ENCODE measurements around the gene ZCCHC14.
A peak's percentile ranks its signal among the peaks of the same experiment; 100 is the strongest.
"Not testable (repeated sequence)": the region's sequence is repeated elsewhere in the genome, so short reads cannot be mapped to it uniquely, and the experiment has no call there.

The ZCCHC14 gene

GRCh38 chr16:87492291-87492630 is 563 bp downstream of the ZCCHC14 start:
- Histone ChIP-seq H3K27ac (peak overlapping the region in 1 of 2 donors; percentile 92), H3K4me3 (peak overlapping the region; percentile 79)
- TF ChIP-seq CTCF (IDR thresholded peaks at IDR 0.05): no peak
- DNase-seq (ENCODE audit: low spot score): no peak

GRCh38 chr16:87491522-87492290 is 1.1 kb downstream of the ZCCHC14 start:
- TF ChIP-seq CTCF (IDR thresholded peaks at IDR 0.05): no peak
- Histone ChIP-seq H3K27ac (peak overlapping the region in 1 of 2 donors; percentile 92), H3K4me3 (peak overlapping the region; percentile 79)
- no peak for DNase-seq (ENCODE audit: low spot score)

- not testable (repeated sequence) for DNase-seq (ENCODE audit: low spot score)
- H3K27ac ChIP-seq: peak overlapping the region in 1 of 2 donors; percentile 92
- H3K4me3 ChIP-seq: peak overlapping the region; percentile 79
Measured at GRCh38 chr16:87490799-87491521, 1.9 kb downstream of the ZCCHC14 start.

- DNase-seq (ENCODE audit: low spot score): no peak
- TF ChIP-seq CTCF (IDR thresholded peaks at IDR 0.05): no peak
- H3K4me3 ChIP-seq: peak overlapping the region; percentile 79
- H3K27ac ChIP-seq: peak overlapping the region in 1 of 2 donors; percentile 92
Measured at GRCh38 chr16:87490096-87490798, 2.6 kb downstream of the ZCCHC14 start.

GRCh38 chr16:87489434-87490045 is 3.3 kb downstream of the ZCCHC14 start:
- DNase-seq (ENCODE audit: low spot score): no peak
- H3K4me3 ChIP-seq: peak overlapping the region; percentile 79
- TF ChIP-seq CTCF (IDR thresholded peaks at IDR 0.05): no peak
- H3K27ac ChIP-seq: peak overlapping the region in 1 of 2 donors; percentile 42

GRCh38 chr16:87488960-87489359 is 3.9 kb downstream of the ZCCHC14 start:
- not testable (repeated sequence) for DNase-seq (ENCODE audit: low spot score); H3K27ac ChIP-seq
- peak overlapping the region; percentile 8 for H3K4me3 ChIP-seq

GRCh38 chr16:87487361-87487924 is 5.4 kb downstream of the ZCCHC14 start:
- no peak for TF ChIP-seq CTCF (IDR thresholded peaks at IDR 0.05)
- DNase-seq (ENCODE audit: low spot score): no peak
- H3K27ac ChIP-seq: peak overlapping the region in 1 of 2 donors; percentile 44
- peak overlapping the region; percentile 16 for H3K4me3 ChIP-seq

Data from coronary artery (tissue), 2 donors.